GM18907 (cell line): ENCODE measurements around the gene ATP9A.

ENCODE experiments used
- ATAC-seq: cut with Tn5 transposase; IDR thresholded peaks from one replicate; pipeline ENCODE4 v1.9.1; 2021; ENCODE audit warnings: mild to moderate bottlenecking, moderate library complexity; ENCODE audit not compliant: unreplicated experiment

The ATP9A gene

DNA sequence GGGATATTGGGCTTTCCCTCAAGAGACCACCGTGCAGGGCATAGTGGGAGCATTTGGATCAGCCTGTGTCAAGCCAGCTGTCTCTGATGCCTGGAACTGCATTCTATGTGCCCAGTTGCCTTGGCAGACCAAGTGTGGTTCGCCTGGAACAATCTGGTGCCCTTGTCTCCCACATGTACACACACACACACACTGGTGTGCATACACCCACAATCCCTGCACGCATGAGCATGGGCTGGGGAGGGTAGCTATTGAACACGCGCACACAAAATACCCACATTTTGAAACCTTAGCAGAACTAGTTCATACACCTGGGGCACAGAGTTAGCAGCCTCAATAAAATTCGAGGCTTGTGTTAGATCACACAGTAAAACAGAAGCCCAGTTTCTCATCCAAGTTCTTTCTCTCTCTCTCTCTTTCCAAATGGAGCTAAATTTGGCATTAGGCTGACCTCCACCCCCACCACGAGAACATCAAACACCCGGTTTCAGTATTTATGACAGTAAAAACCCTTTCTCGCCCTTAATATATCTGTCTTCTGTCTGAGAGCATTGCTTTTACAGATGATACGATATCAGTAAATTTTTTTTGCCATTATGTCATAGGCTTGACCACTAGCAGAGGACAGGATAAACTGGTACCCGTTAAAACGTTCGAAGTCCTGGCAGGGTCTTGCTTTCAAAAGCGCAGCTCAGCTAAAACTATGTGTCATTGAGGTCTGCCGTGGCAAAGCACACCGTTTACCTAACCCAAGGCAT, 207.5 kb downstream of the ATP9A start:
- ATAC-seq, result no peak

GRCh38 chr20:51560042-51560441, 208.1 kb downstream of the ATP9A start:
- ATAC-seq, result no peak

- ATAC-seq, result no peak
Observed at GRCh38 chr20:51554538-51555165, 213.5 kb downstream of the ATP9A start.

GRCh38 chr20:51553897-51554486, 214.2 kb downstream of the ATP9A start:
- ATAC-seq, result no peak

DNA sequence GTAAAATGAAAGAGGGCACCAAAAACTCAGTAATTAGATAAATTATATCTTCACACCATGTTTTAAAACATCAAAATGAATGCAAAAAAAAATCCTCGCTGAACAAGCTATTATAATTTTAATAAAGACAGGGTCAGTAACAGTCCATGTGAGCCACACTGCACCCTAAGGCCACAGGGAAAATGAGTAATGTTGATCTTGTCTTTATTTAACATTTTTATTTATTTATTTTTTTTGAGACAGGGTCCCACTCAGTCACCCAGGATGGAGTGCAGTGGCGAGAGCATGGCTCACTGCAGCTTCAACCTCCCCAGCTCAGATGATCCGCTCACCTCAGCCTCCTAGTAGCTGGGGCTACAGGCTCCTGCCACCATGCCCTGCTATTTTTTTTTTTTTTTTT, 217.0 kb downstream of the ATP9A start:
- no peak for ATAC-seq

DNA sequence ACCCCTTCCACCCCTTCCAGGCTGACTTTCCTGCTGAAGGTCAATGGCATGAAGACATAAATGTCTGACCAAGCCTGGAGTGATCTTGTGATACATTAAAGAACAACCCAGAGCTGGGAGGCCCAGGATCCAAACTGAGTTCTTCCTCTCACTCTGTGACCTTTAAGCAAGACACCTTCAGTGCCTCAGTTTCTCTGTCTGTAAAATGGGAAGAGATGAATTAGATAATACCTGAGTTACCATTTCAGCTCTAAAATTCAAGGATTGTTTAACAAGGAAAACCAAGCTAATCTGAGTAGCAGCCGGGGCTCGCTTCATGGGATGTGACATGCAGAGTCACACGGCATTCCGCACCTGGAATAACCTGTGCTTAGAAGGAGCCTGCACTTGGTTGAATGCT, 218.7 kb downstream of the ATP9A start:
- no peak for ATAC-seq

DNA sequence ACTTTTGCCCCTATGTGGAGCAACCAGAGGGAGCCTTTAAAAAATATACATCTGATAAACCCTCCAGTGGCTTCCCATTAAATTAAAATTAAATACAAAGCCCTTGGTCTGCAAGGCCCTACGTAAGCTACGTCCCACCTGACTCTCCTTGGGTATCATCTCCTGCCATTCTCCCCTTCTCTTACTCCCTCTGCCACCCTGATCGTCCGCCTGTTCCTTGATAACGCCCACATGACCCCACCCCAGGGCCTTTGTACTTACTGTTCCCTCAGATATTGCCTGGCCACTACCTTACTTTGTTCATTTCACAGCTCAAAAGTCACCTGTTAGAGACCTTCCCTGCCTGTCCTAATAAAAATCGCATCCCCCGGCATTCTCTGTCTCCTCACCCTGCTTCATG, 220.2 kb downstream of the ATP9A start:
- no peak for ATAC-seq
